ENCODE data around the gene TMEM80. TPM values are rescaled to one million over a fixed set of nuclear protein-coding genes. Genes with fewer than 3 reads are reported as not detected.

The TMEM80 gene
- total and polyA plus RNA-seq, 9 of the 15 experiments (the other 6 are each of a cell fraction or from before 2014, with no cell fraction given): 5.1 to 30.1 (median 12.4) TPM

GRCh38 chr11:748007-748359 is 52.4 kb downstream of the TMEM80 start (continued):
- TF ChIP-seq CHAMP1 (IDR thresholded peaks at IDR 0.05) (no peak), ZBTB26 (CRISPR knock-in tag; IDR thresholded peaks at IDR 0.05) (no peak), SMAD1 (IDR thresholded peaks at IDR 0.05; ENCODE audit: low read depth, low read length, partially characterized antibody) (no peak), TAF15 (IDR thresholded peaks at IDR 0.05; ENCODE audit: low read depth, low read length) (no peak), LCOR (CRISPR knock-in tag; IDR thresholded peaks at IDR 0.05) (0 out of 2 replicates have a peak, but pooled peaks have one; percentile 58), NR4A1 (CRISPR knock-in tag; IDR thresholded peaks at IDR 0.05) (no peak), NR4A1 (tag; IDR thresholded peaks at IDR 0.05) (peak; percentile 78), MAFF (IDR thresholded peaks at IDR 0.05; ENCODE audit: low read length) (no peak), AFF1 (IDR thresholded peaks at IDR 0.05; ENCODE audit: low read depth in 1 of 2, partially characterized antibody in 2 of 2) (no peak), NCOA2 (IDR thresholded peaks at IDR 0.05; ENCODE audit: partially characterized antibody in 2 of 2) (no peak), ETV5 (CRISPR knock-in tag; IDR thresholded peaks at IDR 0.05; ENCODE audit: low read depth) (peak; percentile 26; the same call in 1 of the 2 replicates), ZNF696 (CRISPR knock-in tag; conservative IDR thresholded peaks at IDR 0.05) (no peak), ZNF41 (CRISPR knock-in tag; conservative IDR thresholded peaks at IDR 0.05) (no peak), TARDBP (IDR thresholded peaks at IDR 0.05) (no peak), ZNF592 (IDR thresholded peaks at IDR 0.05) (peak; percentile 66; the same call in 1 of the 2 replicates), NR3C1 (CRISPR knock-in tag; IDR thresholded peaks at IDR 0.05) (no peak), CBX8 (IDR thresholded peaks at IDR 0.05; ENCODE audit: borderline replicate concordance, extremely low read depth, low read depth, low read length, poor library complexity, severe bottlenecking) (no peak)
